ENCODE data around the gene RNASEH1. TPM values are rescaled to one million over a fixed set of nuclear protein-coding genes. Genes with fewer than 3 reads are reported as not detected.

The RNASEH1 gene
- total RNA-seq, 3 donors from 2014 or later: 14.4 to 24.2 (median 19.5) TPM

DNA sequence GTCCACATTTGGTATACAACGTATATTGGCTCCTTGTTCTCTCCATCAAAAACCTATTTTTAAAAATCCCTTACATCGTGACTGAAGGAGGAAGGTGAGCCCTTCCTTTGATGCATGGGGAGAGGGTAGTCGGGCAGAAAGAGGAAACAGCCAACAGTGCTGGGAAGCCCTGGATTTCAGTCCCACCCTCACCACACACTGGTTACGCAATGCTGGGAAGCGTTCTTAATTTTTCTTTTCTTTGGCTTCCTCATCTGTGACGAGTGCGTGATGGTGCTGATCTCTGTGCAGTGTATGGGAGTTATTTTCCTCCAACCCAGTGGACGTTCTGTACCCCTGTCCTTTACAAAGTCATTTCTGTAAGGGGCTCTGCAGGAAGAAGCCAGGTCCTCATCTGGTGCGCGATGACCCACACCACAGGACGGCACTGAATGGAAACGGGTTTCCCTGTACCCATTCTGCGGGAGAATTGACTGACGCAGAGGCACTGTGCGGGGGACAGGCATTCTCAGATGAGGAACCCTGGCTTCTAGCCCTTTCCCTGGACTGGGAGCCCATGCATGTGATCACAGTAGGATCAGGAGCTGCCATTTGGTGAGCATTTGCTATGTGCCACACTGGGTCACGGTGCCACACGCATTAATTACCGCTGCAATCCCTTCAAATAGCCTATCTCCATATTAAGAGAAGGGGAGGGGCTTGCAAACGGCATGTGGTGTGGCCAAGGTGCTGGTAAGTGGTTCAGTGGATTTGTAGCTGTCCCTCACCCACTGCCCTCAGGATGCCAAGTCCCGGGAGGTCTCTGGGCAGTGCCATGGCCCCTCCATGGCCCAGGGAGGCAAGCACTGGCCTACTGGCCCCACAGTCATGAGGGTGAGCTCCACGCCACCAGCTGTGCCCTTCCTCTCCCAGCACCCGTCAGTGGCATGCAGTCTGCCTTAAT lies 41.0 kb upstream of the RNASEH1 start:
- Histone ChIP-seq H3K4me1 (ENCODE audit: low read depth) (no peaks in the 10 kb centered on the region), H3K4me3 (no peak overlapping the region), H3K36me3 (ENCODE audit: low read depth) (no peaks in the 10 kb centered on the region), H3K9me3 (no peaks in the 10 kb centered on the region)
- no peak for ATAC-seq
- peak in 1 of 3 donors; percentile 26 for DNase-seq
- TF ChIP-seq, protein P1, sequence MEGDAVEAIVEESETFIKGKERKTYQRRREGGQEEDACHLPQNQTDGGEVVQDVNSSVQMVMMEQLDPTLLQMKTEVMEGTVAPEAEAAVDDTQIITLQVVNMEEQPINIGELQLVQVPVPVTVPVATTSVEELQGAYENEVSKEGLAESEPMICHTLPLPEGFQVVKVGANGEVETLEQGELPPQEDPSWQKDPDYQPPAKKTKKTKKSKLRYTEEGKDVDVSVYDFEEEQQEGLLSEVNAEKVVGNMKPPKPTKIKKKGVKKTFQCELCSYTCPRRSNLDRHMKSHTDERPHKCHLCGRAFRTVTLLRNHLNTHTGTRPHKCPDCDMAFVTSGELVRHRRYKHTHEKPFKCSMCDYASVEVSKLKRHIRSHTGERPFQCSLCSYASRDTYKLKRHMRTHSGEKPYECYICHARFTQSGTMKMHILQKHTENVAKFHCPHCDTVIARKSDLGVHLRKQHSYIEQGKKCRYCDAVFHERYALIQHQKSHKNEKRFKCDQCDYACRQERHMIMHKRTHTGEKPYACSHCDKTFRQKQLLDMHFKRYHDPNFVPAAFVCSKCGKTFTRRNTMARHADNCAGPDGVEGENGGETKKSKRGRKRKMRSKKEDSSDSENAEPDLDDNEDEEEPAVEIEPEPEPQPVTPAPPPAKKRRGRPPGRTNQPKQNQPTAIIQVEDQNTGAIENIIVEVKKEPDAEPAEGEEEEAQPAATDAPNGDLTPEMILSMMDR (IDR thresholded peaks at IDR 0.05): no peak
- intact Hi-C loops (cut with DNase I, micrococcal nuclease): no loop called here

GRCh38 chr2:3598197-3598910 lies 40.2 kb upstream of the RNASEH1 start:
- no peaks in the 10 kb centered on the region for H3K4me1 ChIP-seq (ENCODE audit: low read depth)
- ATAC-seq (peak; percentile 24), DNase-seq (no peak)
- H3K4me3 ChIP-seq: no peak overlapping the region
- H3K36me3 ChIP-seq (ENCODE audit: low read depth): no peaks in the 10 kb centered on the region
- no peaks in the 10 kb centered on the region for H3K9me3 ChIP-seq
- TF ChIP-seq, protein P1 (IDR thresholded peaks at IDR 0.05): no peak
- intact Hi-C loops (cut with DNase I, micrococcal nuclease): no loop called here

DNA sequence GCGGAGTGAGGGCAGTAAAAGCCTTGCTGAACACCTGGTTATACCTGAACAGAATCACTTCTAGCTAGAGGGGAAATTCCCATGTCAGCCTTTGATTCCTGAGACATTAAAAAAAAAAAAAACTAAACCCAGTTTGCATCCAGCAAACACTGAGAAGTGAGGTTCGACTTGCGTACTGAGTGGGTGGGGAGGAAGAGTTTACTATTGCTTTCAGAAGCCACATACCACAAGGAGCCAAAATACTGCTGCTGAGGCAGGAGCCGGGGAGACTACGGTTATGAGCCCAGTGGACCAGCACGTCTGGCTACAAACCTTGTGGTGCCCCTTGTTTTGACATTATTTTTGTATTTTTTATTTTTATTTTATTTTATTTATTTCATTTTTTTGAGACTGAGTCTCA lies 39.4 kb upstream of the RNASEH1 start:
- Histone ChIP-seq H3K4me3 (no peak overlapping the region), H3K36me3 (ENCODE audit: low read depth) (no peaks in the 10 kb centered on the region), H3K4me1 (ENCODE audit: low read depth) (no peaks in the 10 kb centered on the region), H3K9me3 (no peaks in the 10 kb centered on the region)
- peak; percentile 46 for ATAC-seq
- intact Hi-C loops (cut with DNase I, micrococcal nuclease): no loop called here
- TF ChIP-seq, protein P1 (IDR thresholded peaks at IDR 0.05): no peak
- no peak for DNase-seq

DNA sequence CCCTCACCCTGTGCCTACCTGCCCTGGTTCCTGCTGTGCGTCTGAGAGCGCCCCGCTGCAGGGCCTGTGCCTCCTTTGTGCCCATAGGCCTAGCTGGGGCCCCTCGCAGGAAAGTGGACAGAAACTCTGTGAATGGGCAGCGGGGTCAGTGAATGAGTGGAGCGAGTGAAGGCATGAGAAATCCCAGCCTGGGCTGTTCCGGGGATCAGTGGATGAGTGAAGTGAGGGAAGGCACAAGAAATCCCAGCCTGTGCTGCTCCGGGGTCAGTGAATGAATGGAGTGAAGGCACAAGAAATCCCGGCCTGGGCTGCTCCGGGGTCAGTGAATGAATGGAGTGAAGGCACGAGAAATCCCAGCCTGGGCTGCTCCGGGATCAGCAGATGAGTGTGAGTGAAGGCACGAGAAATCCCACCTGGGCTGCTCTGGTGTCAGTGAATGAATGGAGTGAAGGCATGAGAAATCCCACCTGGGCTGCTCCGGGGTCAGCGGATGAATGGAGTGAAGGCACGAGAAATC lies 38.8 kb upstream of the RNASEH1 start:
- no peak overlapping the region for H3K4me3 ChIP-seq
- ATAC-seq: no peak
- intact Hi-C loops (cut with DNase I, micrococcal nuclease): no loop called here
- no peak for DNase-seq
- no peaks in the 10 kb centered on the region for H3K4me1 ChIP-seq (ENCODE audit: low read depth)
- TF ChIP-seq, protein P1 (IDR thresholded peaks at IDR 0.05): no peak
- H3K9me3 ChIP-seq: no peaks in the 10 kb centered on the region
- H3K36me3 ChIP-seq (ENCODE audit: low read depth): no peaks in the 10 kb centered on the region

DNA sequence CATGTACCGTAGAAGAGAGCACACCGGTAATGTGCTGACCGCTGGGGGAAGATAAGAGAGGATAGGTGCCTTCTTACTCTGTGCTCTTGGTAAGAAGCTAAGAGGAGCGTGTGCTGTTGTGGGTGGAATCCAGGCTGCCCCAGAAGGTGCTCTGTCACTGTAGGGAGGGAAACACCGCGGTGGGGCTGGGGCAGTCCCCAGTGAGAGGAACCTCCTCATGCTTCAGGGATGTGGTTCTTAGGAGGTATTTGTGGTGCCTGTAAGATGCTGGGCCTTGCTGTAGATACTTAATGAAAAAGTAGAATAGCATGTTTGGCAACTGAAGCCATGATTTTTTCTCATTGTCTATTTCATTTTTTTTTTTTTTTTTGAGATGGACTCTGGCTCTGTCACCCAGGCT lies 37.9 kb upstream of the RNASEH1 start:
- TF ChIP-seq, protein P1 (IDR thresholded peaks at IDR 0.05): no peak

More for the DNA sequence above, 37.9 kb upstream of the RNASEH1 start:
- H3K4me3 ChIP-seq: no peak overlapping the region
- no peaks in the 10 kb centered on the region for H3K4me1 ChIP-seq (ENCODE audit: low read depth)
- intact Hi-C loops (cut with DNase I, micrococcal nuclease): no loop called here
- H3K9me3 ChIP-seq: no peaks in the 10 kb centered on the region
- no peaks in the 10 kb centered on the region for H3K36me3 ChIP-seq (ENCODE audit: low read depth)
- DNase-seq (no peak), ATAC-seq (no peak)
